Fibroblast of villous mesenchyme (primary cell): Measurements from ENCODE around the gene FREM2. TPM values are rescaled to one million over a fixed set of nuclear protein-coding genes. Genes with fewer than 3 reads are reported as not detected.

Source experiments
- DNase-seq: peaks from one replicate; pipeline ENCODE4 v3.0.0-alpha.2; 2010; ENCODE audit warnings: low read depth
- H3K4me3 ChIP-seq: 2 replicates; pipeline ENCODE4 v1.5.1; 2011; ENCODE audit warnings: low read depth, mild to moderate bottlenecking, low read length
- CTCF ChIP-seq: IDR thresholded peaks from 2 replicates; pipeline ENCODE4 v1.5.1; 2012; ENCODE audit warnings: low read depth, mild to moderate bottlenecking, low read length; ENCODE audit not compliant: insufficient read depth
- total RNA-seq: library from RNA; depleted of rRNA; stranded (reverse); fragments of >200 nt; gene quantifications from 2 replicates; pipeline ENCODE4 v1.2.3, GENCODE V29; 2012

Gene FREM2
- total RNA-seq, 1 donor: not detected

GRCh38 chr13:38670627-38671026 is 16.2 kb upstream of the FREM2 start:
- no peak for DNase-seq
- no peak for TF ChIP-seq CTCF

GRCh38 chr13:38671980-38672379 is 14.9 kb upstream of the FREM2 start:
- DNase-seq: no peak
- TF ChIP-seq CTCF: no peak
- no peak overlapping the region for H3K4me3 ChIP-seq

More at GRCh38 chr13:38670627-38671026, 16.2 kb upstream of the FREM2 start:
- no peak overlapping the region for H3K4me3 ChIP-seq

- no peak for TF ChIP-seq CTCF
- DNase-seq: no peak
- H3K4me3 ChIP-seq: no peak overlapping the region
Observed at GRCh38 chr13:38674208-38674607, 12.7 kb upstream of the FREM2 start.

- TF ChIP-seq CTCF: no peak
- H3K4me3 ChIP-seq: no peak overlapping the region
- DNase-seq: no peak
Observed at GRCh38 chr13:38680912-38681311, 6.0 kb upstream of the FREM2 start.

GRCh38 chr13:38684714-38685113 is 2.2 kb upstream of the FREM2 start:
- no peak overlapping the region for H3K4me3 ChIP-seq
- no peak for TF ChIP-seq CTCF
- no peak for DNase-seq

GRCh38 chr13:38685431-38685830 is 1.4 kb upstream of the FREM2 start:
- no peak for DNase-seq
- TF ChIP-seq CTCF: no peak
- H3K4me3 ChIP-seq: no peak overlapping the region

GRCh38 chr13:38685974-38686576 is 802 bp upstream of the FREM2 start:
- no peak overlapping the region for H3K4me3 ChIP-seq
- peak; percentile 9 for DNase-seq
- peak; percentile 11 for TF ChIP-seq CTCF
